ENCODE results near the gene DMWD.

- TF ChIP-seq, protein P1, sequence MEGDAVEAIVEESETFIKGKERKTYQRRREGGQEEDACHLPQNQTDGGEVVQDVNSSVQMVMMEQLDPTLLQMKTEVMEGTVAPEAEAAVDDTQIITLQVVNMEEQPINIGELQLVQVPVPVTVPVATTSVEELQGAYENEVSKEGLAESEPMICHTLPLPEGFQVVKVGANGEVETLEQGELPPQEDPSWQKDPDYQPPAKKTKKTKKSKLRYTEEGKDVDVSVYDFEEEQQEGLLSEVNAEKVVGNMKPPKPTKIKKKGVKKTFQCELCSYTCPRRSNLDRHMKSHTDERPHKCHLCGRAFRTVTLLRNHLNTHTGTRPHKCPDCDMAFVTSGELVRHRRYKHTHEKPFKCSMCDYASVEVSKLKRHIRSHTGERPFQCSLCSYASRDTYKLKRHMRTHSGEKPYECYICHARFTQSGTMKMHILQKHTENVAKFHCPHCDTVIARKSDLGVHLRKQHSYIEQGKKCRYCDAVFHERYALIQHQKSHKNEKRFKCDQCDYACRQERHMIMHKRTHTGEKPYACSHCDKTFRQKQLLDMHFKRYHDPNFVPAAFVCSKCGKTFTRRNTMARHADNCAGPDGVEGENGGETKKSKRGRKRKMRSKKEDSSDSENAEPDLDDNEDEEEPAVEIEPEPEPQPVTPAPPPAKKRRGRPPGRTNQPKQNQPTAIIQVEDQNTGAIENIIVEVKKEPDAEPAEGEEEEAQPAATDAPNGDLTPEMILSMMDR (IDR thresholded peaks at IDR 0.05): no peak
- TF ChIP-seq POLR2A (IDR thresholded peaks at IDR 0.05): no peak
Observed at GRCh38 chr19:45834970-45835369, 42.3 kb upstream of the DMWD start.

Measured in uterus (tissue), 2 donors.